ENCODE data around the gene COQ8B. TPM values are rescaled to one million over a fixed set of nuclear protein-coding genes. Genes with fewer than 3 reads are reported as not detected.

Gene COQ8B
- polyA plus RNA-seq, 1 donor (not counting 4 experiments of a cell fraction or from before 2014, with no cell fraction given), result 11.0 TPM

DNA sequence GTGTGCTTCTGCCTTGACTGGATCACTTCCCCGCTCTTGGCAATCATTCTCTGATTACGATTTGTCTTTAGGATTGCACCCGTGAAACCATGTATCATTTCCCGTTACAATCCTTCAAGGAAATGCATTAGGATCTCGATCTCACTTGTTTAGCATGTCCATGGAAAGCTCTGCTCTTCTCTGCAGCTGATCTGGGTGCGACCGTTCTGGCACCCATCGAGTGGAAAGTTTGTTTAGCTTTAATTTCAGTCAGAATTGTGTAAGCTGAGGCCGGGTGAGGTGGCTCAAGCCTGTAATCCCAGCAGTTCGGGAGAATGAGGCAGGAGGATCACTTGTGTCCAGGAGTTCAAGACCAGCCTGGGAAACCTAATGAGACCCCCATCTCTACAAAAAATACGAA lies 57.1 kb downstream of the COQ8B start:
- dilution Hi-C loops (cut with MboI; ENCODE audit: extremely low pct_ligation_motif_present, low sequenced_read_pairs), result no loop called here

GRCh38 chr19:40659116-40659515 lies 57.6 kb downstream of the COQ8B start:
- Histone ChIP-seq H3K4me2 (ENCODE audit: control insufficient read depth, extremely low read depth, insufficient read depth, low read depth, low read length) (no peak overlapping the region), H3K27ac (ENCODE audit: control insufficient read depth, insufficient read depth, low read length) (no peak overlapping the region), H3K27me3 (ENCODE audit: control insufficient read depth, extremely low read depth, insufficient read depth, low read length) (no peaks in the 10 kb centered on the region), H2AFZ (ENCODE audit: control insufficient read depth, low read length) (no peak overlapping the region), H3K79me2 (ENCODE audit: control insufficient read depth, insufficient read depth, low read length) (no peaks in the 10 kb centered on the region), H4K20me1 (ENCODE audit: control insufficient read depth, extremely low read depth, insufficient read depth, low read length) (no peaks in the 10 kb centered on the region), H3K9me1 (ENCODE audit: control insufficient read depth, extremely low read depth, insufficient read depth, low read length) (no peaks in the 10 kb centered on the region), H3K4me3 (ENCODE audit: control insufficient read depth in 2 of 3, extremely low read depth in 1 of 3, insufficient read depth in 2 of 3, low read depth in 1 of 3, low read length in 3 of 3) (no peak overlapping the region), H3K9ac (ENCODE audit: control insufficient read depth, extremely low read depth, insufficient read depth, low read length) (no peak overlapping the region), H3K9me3 (ENCODE audit: control insufficient read depth, low read depth, low read length) (no peaks in the 10 kb centered on the region), H3K4me1 (ENCODE audit: control insufficient read depth, extremely low read depth, insufficient read depth, low read length) (peaks cover 2% of the 10 kb centered on the region), H3K36me3 (ENCODE audit: control insufficient read depth in 2 of 2, extremely low read depth in 1 of 2, insufficient read depth in 2 of 2, low read length in 2 of 2) (no peaks in the 10 kb centered on the region)
- DNase-seq (ENCODE audit: low read depth, low spot score) (no peak), FAIRE-seq (no peak)
- TF ChIP-seq, protein P1, sequence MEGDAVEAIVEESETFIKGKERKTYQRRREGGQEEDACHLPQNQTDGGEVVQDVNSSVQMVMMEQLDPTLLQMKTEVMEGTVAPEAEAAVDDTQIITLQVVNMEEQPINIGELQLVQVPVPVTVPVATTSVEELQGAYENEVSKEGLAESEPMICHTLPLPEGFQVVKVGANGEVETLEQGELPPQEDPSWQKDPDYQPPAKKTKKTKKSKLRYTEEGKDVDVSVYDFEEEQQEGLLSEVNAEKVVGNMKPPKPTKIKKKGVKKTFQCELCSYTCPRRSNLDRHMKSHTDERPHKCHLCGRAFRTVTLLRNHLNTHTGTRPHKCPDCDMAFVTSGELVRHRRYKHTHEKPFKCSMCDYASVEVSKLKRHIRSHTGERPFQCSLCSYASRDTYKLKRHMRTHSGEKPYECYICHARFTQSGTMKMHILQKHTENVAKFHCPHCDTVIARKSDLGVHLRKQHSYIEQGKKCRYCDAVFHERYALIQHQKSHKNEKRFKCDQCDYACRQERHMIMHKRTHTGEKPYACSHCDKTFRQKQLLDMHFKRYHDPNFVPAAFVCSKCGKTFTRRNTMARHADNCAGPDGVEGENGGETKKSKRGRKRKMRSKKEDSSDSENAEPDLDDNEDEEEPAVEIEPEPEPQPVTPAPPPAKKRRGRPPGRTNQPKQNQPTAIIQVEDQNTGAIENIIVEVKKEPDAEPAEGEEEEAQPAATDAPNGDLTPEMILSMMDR (optimal IDR thresholded peaks at IDR 0.05 in 1 of 3, IDR thresholded peaks at IDR 0.05 in 1 of 3, conservative IDR thresholded peaks at IDR 0.05 in 1 of 3; ENCODE audit: extremely low read depth in 1 of 3, insufficient read depth in 2 of 3, low read length in 3 of 3), result no peak
- TF ChIP-seq EZH2 (IDR thresholded peaks at IDR 0.05; ENCODE audit: low read length), result no peak
- dilution Hi-C loops (cut with MboI; ENCODE audit: extremely low pct_ligation_motif_present, low sequenced_read_pairs), result no loop called here

More for the DNA sequence above, 57.1 kb downstream of the COQ8B start:
- no peaks in the 10 kb centered on the region for H3K79me2 ChIP-seq (ENCODE audit: control insufficient read depth, insufficient read depth, low read length)
- H3K4me1 ChIP-seq (ENCODE audit: control insufficient read depth, extremely low read depth, insufficient read depth, low read length), result peaks cover 2% of the 10 kb centered on the region
- no peak overlapping the region for H3K4me3 ChIP-seq (ENCODE audit: control insufficient read depth in 2 of 3, extremely low read depth in 1 of 3, insufficient read depth in 2 of 3, low read depth in 1 of 3, low read length in 3 of 3)
- no peak overlapping the region for H3K9ac ChIP-seq (ENCODE audit: control insufficient read depth, extremely low read depth, insufficient read depth, low read length)
- no peaks in the 10 kb centered on the region for H3K27me3 ChIP-seq (ENCODE audit: control insufficient read depth, extremely low read depth, insufficient read depth, low read length)
- H3K27ac ChIP-seq (ENCODE audit: control insufficient read depth, insufficient read depth, low read length), result no peak overlapping the region
- no peak for FAIRE-seq
- no peaks in the 10 kb centered on the region for H3K36me3 ChIP-seq (ENCODE audit: control insufficient read depth in 2 of 2, extremely low read depth in 1 of 2, insufficient read depth in 2 of 2, low read length in 2 of 2)
- H4K20me1 ChIP-seq (ENCODE audit: control insufficient read depth, extremely low read depth, insufficient read depth, low read length), result no peaks in the 10 kb centered on the region
- no peak overlapping the region for H3K4me2 ChIP-seq (ENCODE audit: control insufficient read depth, extremely low read depth, insufficient read depth, low read depth, low read length)
- no peak overlapping the region for H2AFZ ChIP-seq (ENCODE audit: control insufficient read depth, low read length)
- H3K9me1 ChIP-seq (ENCODE audit: control insufficient read depth, extremely low read depth, insufficient read depth, low read length), result no peaks in the 10 kb centered on the region
- no peaks in the 10 kb centered on the region for H3K9me3 ChIP-seq (ENCODE audit: control insufficient read depth, low read depth, low read length)
- no peak for DNase-seq (ENCODE audit: low read depth, low spot score)
- TF ChIP-seq, protein P1 (optimal IDR thresholded peaks at IDR 0.05 in 1 of 3, IDR thresholded peaks at IDR 0.05 in 1 of 3, conservative IDR thresholded peaks at IDR 0.05 in 1 of 3; ENCODE audit: extremely low read depth in 1 of 3, insufficient read depth in 2 of 3, low read length in 3 of 3), result no peak
- TF ChIP-seq EZH2 (IDR thresholded peaks at IDR 0.05; ENCODE audit: low read length), result no peak

All from keratinocyte (primary cell).